Measurements from ENCODE around the gene AKAP13.

AKAP13 gene

GRCh38 chr15:85726454-85726853 is 346.1 kb downstream of the AKAP13 start:
- TF ChIP-seq CTCF (IDR thresholded peaks at IDR 0.05; ENCODE audit: low read depth, low read length) = no peak

GRCh38 chr15:85727068-85727467 is 346.7 kb downstream of the AKAP13 start:
- TF ChIP-seq CTCF (IDR thresholded peaks at IDR 0.05; ENCODE audit: low read depth, low read length) = no peak
- in situ Hi-C loops (cut with HindIII; ENCODE audit: low sequenced_read_pairs) = no loop called here
- no peak for DNase-seq (ENCODE audit: low read depth, low spot score)
- H3K4me3 ChIP-seq (ENCODE audit: low read depth, low read length) = no peak overlapping the region

More at GRCh38 chr15:85726454-85726853, 346.1 kb downstream of the AKAP13 start:
- no peak for DNase-seq (ENCODE audit: low read depth, low spot score)
- no peak overlapping the region for H3K4me3 ChIP-seq (ENCODE audit: low read depth, low read length)
- in situ Hi-C loops (cut with HindIII; ENCODE audit: low sequenced_read_pairs) = no loop called here

GRCh38 chr15:85730001-85730820 is 349.8 kb downstream of the AKAP13 start:
- H3K4me3 ChIP-seq (ENCODE audit: low read depth, low read length) = no peak overlapping the region
- TF ChIP-seq CTCF (IDR thresholded peaks at IDR 0.05; ENCODE audit: low read depth, low read length) = peak; percentile 63
- DNase-seq (ENCODE audit: low read depth, low spot score) = peak; percentile 67
- in situ Hi-C loops (cut with HindIII; ENCODE audit: low sequenced_read_pairs) = no loop called here

- H3K4me3 ChIP-seq (ENCODE audit: low read depth, low read length) = no peak overlapping the region
- DNase-seq (ENCODE audit: low read depth, low spot score) = no peak
- in situ Hi-C loops (cut with HindIII; ENCODE audit: low sequenced_read_pairs) = no loop called here
- no peak for TF ChIP-seq CTCF (IDR thresholded peaks at IDR 0.05; ENCODE audit: low read depth, low read length)
These were observed 353.0 kb downstream of the AKAP13 start for GRCh38 chr15:85733416-85733815.

- no peak for TF ChIP-seq CTCF (IDR thresholded peaks at IDR 0.05; ENCODE audit: low read depth, low read length)
- DNase-seq (ENCODE audit: low read depth, low spot score) = no peak
- no peak overlapping the region for H3K4me3 ChIP-seq (ENCODE audit: low read depth, low read length)
- in situ Hi-C loops (cut with HindIII; ENCODE audit: low sequenced_read_pairs) = no loop called here
These were observed 356.7 kb downstream of the AKAP13 start for GRCh38 chr15:85737061-85737460.

- no peak overlapping the region for H3K4me3 ChIP-seq (ENCODE audit: low read depth, low read length)
- no peak for DNase-seq (ENCODE audit: low read depth, low spot score)
- in situ Hi-C loops (cut with HindIII; ENCODE audit: low sequenced_read_pairs) = no loop called here
- no peak for TF ChIP-seq CTCF (IDR thresholded peaks at IDR 0.05; ENCODE audit: low read depth, low read length)
These were observed 360.6 kb downstream of the AKAP13 start for GRCh38 chr15:85741021-85741421.
